Measurements from ENCODE around the gene GVQW3.

Gene GVQW3

GRCh38 chr11:76453248-76453647 lies 72.1 kb downstream of the GVQW3 start:
- no peak for DNase-seq

- no peak for DNase-seq
Observed at GRCh38 chr11:76455331-76455730, 74.2 kb downstream of the GVQW3 start.

DNA sequence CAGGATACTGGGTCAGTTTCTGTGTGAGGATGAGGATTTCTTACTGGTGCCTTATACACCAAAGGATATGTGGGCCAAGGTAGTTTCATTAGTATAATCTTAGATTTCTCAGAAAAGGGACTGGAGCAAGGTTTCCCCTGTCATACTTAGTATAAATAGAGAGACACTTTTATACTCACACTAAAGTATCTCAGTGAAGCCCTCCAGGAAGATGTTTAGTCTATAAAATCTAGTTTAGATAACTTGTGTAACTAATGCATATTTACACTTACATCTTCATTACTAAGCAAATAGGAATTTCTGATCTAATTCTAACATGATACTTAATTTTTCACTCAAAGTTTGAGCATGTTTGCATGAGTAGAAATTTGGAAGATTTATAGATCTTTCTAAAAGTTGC lies 74.8 kb downstream of the GVQW3 start:
- DNase-seq: no peak

DNA sequence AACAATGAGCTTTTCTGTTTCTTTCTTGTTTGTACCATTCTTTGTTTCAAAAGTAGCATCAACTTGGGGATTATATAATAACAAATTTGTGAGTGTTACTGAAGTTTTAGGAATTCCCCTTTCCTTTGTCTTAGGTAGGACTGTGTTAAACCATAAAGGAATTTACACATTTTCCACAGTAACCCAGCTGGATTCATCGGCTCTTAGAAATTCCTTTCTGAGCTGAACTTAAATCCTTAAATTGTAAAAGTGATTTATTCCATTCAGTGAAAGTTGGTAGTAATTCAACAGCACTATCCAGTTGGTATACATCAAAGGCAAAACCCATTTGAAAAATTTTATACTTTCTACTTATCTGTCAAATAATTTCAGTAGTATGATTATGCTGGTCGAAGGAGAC lies 75.4 kb downstream of the GVQW3 start:
- no peak for DNase-seq

Data from DMS 273 treated with DMSO at 0.1 percent for 48 hours (cell line).